ENCODE data around the gene DIAPH3.
A peak's percentile ranks its signal among the peaks of the same experiment; 100 is the strongest.

Gene DIAPH3

DNA sequence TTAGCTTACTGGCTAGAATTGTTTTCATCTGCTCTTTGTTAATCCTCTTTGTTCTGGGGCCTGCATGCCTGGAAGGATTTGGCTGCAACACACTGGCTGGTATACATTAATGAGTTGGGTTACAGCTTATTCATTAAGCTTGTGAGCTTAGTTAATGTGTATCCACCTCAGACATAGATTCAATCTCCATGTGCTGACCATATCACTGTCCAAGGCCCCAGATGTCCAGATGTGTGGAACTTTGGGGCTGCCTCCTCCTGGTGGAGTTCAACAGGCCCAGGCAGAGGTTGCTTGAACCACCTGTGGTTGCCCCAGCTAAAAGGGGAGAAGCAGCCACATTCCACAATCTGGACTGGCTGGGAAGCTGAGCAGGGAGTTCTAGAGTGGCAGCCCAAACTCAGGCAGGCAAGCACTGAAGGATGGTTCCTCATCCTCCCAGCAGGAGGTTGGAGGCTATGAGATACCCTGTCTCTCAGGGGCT is 5.4 kb downstream of the DIAPH3 start:
- DNase-seq (ENCODE audit: low read depth) = no peak

DNA sequence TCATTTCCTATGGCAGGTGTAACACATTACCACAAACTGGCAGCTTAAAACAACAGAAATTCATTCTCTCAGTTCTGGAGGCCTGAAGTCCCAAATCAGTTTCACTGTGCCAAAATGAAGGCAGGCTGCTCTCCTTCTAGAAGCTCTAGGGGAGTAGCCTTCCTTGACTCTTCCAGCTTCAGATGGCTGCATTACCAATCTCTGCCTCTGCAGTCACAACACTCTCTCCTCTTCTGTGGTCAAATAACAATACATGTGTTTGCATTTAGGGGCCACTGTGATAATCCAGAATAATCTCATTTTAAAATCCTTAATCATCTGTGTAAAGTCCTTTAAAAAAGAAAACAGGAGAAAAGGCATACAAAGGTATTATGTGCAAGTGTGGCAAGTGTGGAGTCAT is 7.8 kb downstream of the DIAPH3 start:
- DNase-seq (ENCODE audit: low read depth) = no peak

DNA sequence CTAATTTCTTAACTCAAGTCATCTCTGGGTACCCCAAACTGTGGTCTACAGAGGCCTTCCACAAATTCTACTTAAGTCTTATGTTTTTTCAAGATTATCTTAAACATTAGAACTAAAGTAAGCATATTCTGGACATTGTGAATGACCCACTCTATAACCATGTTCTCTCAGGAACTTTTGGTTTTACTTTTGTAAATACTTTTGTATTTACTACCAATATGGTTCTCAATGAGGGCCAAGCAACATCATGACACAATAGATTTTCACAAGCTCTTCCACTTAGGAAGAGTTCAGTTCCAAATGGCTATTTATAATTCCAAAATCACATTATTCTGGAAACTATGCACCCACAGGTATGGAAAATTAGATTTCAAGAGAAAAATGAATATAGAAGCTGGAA is 10.8 kb downstream of the DIAPH3 start:
- DNase-seq (ENCODE audit: low read depth) = no peak

DNA sequence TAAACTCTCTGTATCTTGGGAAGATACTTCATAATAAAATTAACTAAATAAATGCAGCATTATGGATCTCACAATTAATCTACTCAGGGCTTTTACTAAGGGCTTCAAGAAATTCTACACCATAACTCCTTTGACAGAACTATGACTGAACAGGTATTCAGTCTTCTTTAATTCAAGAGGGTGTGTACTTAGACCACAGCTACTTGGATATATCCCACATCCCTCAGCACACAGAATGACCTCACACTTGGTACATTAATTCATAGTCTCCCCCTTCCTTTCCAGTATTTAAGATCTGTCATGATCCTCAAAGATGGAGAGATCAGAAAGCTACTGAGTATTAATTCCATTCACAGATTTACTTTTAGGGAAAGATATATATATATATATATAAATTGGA is 11.6 kb downstream of the DIAPH3 start:
- no peak for DNase-seq (ENCODE audit: low read depth)

DNA sequence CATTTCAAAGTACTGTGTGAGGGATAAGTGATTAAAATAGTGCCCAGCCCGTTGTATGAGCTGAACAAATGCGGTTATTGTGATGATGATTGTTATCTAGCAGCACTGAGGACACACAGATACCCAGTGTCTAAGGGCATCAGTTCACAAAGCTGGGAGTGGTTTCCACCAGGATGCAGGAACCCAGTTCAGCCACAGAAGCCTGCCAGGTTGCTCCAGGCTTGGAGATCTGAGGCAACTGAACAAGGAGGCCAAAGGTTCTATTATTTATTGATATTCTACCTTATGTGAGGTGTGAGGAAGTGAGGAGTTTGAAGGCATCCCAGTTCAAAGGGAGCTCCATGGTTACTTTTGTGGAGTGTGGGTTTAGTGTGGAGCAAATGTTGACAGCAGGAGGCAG is 13.2 kb downstream of the DIAPH3 start:
- DNase-seq (ENCODE audit: low read depth) = no peak

DNA sequence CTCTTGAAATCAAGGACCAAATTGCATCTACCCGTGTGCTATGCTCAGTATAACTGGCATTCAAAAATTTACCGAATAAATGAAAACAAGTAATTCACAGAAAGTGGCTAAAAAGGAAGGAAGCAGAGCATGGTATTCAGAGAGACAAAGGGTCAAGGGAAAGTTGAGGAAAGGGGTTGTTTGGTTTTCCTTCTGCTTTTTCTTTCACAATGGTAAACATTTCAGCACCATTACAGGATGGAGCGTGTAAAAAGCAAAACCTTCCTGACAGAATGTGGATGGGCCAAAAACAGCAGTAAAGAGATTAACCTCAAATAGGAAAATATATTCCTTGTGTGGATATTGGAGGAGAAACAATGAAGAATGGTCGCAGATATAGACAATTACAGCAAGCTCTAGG is 14.8 kb downstream of the DIAPH3 start:
- no peak for DNase-seq (ENCODE audit: low read depth)

DNA sequence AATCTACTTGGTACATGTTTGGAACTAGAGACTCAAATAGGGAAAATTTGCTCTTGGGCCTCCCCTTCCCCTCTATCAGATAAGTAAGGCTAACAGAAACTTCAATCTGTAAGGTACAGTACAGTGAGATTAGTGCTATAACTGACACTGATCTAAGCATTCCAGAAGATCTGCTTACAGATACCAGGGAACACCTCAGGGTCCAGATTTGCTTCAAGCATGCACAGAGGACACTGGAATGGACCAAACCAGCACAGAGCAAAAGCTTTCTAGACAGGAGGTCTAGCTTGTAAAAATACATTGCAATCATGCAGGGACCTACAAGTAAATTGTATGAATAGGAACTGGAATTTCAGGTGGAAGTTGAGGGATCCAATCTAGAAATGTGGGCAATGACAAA is 16.4 kb downstream of the DIAPH3 start:
- no peak for DNase-seq (ENCODE audit: low read depth)

DNA sequence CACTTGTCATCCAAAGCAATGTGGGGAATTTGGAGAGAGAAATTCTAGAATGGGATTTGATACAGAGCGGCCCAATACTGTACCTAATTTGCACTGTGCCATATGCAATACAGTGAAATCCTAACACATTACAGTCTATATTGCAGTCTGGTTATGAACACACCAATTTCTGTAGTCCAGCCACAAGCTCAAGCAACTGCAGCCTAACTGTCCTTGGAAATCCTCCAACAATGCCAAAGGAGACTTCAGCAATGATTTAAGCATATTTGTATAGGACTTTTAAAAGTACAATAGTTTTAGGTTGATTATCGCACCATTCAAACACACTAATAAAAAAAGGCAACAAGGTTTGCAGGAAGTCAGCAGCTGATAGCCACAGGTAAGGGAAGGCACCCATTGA is 17.3 kb downstream of the DIAPH3 start:
- DNase-seq (ENCODE audit: low read depth) = peak; percentile 58

DNA sequence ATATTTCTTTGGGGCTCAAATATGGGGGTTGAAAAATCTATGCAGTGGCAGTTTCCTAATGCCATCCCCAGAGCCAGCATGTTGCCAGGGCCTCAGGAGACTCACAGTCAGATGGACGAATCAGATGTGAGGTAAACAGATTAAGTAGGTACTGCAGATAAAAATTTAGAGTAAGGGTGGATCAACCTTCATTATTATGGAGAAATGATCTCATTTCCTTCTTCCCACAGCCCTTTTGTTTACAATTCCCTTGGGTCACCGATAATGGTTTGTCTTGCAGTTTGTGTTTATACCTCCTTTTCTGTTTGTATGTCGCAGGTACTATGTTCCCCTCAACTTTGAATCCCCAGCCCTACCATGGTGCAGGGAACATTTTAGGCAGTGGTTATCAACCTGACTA is 20.0 kb downstream of the DIAPH3 start:
- peak; percentile 39 for DNase-seq (ENCODE audit: low read depth)

DNA sequence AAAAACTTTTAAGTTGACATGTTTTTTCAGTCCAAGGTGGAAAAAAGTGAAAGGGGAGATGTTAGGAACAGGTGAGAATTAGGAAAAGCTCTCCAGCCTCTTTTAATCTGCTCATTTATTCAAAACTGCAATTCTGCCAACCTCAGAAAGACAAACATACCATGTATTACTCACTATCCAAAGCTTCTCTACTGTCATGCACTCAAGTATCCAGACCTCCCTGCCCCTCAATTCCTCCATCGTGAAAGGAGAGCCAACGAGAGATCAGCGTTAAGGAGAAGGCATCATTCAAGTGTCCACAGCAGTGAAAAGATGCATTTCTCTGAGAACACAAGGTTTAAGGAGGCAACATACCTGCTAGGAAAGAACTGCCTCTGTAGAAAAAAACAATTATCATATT is 24.5 kb downstream of the DIAPH3 start:
- peak; percentile 39 for DNase-seq (ENCODE audit: low read depth)

DNA sequence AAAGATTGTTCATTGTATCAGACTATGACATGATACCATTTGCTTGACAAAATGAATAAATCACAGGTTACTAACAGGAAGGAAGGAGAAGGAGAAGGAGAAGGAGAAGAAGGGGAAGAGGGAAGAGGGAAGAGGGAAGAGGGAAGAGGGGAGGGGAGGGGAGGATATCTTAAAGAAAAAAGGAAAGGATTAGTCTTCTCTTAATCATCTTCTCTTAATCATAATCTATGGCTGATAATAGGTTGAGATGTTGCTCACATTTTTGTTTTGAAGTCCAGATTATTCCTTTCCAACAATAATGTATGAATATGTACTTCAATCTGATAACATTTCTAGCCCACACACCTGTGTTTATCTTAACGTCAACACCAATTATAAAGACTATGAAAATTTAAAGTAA is 25.1 kb downstream of the DIAPH3 start:
- DNase-seq (ENCODE audit: low read depth) = no peak

DNA sequence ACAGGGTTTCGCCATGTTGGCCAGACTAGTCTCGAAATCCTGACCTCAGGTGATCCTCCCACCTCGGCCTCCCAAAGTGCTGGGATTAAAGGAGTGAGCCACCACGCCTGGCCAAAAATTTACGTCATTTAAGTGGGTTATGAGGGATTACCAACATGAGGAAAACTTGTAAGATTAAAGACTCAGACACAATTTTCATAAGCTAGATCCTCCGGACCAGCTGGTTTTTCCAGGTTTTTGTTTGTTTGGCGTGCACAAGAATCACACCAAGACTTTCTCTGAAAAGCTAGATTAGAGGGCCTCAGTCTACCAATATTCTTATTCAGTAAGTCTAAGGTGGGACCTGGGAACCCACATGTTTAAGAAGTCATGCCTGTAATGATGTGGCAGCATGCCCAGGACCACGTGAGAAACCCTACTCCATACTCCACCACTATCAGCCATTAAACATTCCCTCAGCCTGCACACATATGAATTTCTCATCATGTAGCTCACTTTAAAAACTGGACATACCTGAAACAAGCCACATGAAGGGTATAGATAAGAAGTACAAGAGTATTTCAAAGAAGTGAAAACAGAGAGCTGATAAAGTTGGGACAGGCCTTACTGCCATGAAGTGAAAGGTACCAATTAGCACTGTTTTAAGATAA is 25.7 kb downstream of the DIAPH3 start:
- peak; percentile 46 for DNase-seq (ENCODE audit: low read depth)

DNA sequence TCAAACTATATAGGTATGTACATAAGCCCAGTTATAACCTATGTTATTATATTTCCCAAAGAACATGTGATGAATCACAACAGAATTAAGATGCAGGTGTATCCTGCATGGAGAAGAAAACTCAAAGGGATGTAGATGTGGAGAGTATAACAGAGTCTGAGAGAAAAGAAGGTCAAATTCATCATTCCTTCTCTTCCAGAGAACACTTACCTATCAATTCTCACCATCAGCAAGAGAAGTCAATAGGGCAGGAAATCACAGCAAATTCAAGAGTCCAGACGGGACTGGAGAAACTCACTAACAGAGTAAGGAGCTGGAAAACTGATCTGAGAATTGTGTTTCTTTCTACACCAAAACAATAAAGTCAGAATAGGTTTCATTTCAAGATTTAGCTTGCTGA is 28.4 kb downstream of the DIAPH3 start:
- DNase-seq (ENCODE audit: low read depth) = no peak

DNA sequence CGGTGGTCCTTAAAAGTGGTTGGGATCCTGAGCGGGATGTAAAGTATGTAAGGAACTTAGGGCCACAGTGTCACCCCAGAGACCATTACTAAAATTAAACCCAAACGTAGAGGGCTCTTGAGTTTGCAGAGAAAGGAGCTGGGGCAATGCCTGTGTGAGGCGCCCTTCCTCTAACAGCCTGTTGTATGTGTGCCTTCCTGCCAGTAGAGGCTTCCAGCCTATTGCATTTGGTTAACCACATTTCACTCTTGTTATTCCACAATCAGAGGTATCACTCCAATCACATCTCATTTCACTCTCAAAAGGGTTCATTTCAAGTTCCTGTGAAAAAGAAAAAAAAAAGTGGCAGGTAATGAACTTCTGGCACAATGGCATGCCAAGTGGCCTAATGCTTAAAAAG is 29.4 kb downstream of the DIAPH3 start:
- DNase-seq (ENCODE audit: low read depth) = peak; percentile 50

DNA sequence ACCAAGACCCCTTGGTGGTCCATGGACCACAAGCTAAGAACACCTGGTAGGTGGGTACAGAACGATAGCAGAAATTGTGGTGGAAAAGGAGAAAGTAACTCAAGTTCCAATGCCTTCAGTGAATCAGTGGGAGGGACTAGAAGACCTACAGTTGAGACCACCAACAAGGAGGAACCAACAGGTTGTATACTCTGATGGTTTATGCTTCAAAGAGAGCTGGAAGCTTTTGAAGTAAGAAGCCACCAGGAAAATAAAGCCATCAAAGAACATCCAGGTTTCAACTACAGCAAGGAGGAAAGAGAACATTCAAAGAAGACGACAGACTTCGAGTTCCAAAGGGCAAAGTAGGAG is 42.4 kb downstream of the DIAPH3 start:
- DNase-seq (ENCODE audit: low read depth) = no peak

DNA sequence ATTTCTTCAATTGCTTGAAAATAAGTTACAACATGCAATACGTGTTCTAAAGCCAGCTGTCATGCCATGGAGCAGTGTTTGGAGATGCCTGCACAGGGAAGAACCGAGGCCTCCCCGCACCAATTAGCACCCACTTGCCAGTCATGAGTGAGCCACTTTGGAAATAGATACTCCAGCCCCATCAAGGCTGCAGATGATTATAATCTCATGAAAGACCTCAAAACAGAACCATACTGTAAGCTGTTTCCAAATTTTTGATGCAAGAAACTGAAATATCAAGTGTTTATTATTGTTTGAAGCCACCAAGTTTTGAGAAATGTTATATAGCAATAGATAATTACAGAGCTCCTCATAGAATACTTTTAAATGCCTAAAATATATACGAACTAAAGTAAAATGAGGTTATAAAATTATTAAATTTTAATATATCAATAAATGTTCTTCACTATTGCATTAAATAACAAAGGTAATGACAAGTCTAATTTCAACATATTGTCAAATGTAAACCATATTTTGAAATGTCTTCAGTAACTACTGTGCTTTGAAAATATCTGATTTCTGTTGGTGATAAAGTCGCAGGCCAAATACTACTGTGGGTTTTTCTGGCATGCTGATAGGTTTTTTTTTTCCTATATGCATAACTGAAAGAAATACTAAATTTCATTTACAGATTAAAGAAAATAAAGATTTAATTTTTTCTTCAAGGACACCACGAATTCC is 43.0 kb downstream of the DIAPH3 start:
- no peak for DNase-seq (ENCODE audit: low read depth)

DNA sequence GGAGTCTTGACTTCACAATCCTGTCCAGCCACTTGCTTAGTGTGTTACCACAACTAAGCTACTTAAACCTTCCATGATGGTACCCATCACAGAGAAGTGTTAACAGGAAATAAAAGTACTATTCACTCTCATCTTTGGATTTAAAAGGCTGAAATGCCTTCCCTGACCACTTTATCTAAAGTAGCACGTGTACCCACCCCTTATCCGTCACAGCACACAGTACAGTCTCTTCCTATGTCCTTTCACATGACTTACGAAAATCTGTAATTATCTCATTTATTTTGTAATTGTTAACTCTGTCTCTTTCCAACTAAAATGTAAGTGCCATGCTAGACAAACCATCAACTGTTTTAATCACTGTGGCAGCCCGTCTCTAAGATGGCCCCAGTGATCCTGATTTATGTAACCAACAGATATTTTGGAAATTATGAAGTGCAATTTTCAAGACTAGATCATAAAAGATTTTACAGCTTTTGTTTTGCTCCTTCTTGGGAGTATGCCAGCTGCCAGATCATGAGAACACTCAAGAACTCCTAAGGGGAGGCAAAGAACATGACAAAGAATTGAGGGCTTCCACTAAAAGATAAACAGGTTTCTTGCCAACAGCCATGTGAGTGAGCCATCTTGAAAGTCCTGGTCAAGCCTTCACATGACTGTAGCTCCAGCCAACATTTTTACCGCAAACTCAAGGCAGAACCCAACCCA is 44.9 kb downstream of the DIAPH3 start:
- no peak for DNase-seq (ENCODE audit: low read depth)

DNA sequence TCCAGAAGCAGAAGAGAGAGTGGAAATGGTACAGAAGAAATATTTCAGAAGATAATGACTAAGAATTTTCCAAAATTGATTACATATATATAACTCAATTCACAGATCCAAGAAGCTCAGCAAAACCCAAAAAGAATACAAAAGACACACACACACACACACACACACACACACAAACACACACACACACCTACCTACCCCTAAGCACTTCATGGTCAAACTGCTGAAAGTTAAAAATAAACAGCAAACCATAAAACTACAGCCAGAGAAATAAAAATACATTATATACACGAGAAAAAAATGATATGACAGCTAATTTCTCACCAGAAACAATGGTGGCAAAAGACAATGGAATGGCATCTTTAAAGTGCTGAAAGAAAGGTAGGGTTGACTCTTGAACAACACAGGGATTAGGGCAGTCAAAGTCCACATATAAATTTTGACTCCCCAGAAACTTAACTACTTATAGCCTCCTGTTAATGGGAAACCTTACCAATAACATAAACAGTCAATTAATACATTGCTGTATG is 49.2 kb downstream of the DIAPH3 start:
- DNase-seq (ENCODE audit: low read depth) = no peak

DNA sequence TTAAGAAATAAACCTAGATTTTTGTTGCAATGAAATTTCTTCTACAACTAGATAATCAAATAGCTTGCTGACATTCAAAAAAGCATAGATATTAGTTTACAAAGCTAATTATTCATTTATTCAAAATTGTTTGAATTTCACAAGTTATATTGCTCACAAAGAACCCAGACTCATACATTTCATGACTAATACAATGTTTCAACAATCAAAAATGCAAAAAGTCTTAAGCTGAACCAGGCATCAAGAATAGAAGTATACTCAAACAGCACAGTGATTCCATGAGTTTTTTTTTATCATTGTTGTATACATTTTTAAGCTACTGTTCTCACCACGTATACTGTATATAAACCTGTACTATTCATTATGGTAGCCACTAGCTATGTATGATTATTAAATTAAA is 51.0 kb downstream of the DIAPH3 start:
- peak; percentile 62 for DNase-seq (ENCODE audit: low read depth)

DNA sequence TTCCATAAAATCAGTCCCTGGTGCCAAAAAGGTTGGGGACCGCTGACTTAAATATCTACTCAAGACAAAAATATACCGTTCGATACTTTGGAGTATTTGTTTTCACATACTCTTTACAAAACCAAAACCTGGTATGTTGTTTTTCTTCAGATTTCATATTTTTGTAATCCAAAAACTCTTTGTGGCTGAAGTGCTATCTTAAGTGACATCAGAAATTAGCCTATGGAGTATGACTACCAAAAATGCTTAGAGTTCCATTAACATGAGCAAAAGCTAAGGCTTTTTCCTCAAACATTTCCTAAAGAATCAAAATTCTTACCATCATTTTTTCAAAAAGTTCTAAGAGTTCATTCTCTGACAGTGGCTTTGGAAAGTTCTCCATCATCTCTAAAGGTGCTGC is 52.0 kb downstream of the DIAPH3 start:
- peak; percentile 22 for DNase-seq (ENCODE audit: low read depth)

DNA sequence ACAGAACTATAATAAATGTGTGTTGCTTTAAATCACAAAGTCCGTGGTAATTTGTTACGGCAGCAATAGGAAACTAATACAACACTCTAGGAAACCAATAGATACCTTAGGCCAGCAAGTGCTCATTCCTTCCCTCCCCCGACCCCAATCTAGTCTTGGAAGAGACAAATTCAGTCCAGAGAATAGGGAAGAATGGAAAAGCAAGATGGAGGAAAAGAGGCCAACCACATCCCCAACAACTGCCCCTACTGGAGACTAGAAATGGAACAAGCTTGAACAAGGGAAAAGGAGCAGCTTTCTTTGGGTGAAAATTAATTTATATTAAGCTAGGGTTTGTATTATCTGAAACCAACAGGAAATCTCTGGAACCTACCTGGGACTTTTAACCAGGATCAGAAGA is 54.4 kb downstream of the DIAPH3 start:
- DNase-seq (ENCODE audit: low read depth) = no peak

DNA sequence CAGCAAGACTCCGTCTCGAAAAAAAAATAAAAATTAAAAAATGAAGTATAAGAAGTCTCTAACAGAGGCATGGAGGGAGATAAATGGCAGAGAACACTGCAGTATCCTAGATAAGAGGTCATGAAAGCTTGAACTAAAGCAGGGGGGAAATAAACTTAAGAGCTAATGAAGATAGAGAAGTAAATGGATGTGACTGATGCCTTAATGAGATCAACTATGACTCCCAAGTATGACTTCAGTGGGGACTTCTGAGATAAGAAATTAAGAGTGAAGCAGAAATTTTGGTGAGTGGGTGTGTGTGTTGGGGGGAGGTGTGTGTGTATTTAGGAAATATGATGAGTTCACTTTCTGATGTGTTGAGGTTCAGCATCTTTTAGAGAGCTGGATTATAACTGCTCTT is 55.1 kb downstream of the DIAPH3 start:
- no peak for DNase-seq (ENCODE audit: low read depth)

All from amniotic epithelial cell (primary cell).